Measurements from ENCODE around the gene CD300LG.
"Not testable (repeated sequence)": the region's sequence is repeated elsewhere in the genome, so short reads cannot be mapped to it uniquely, and the experiment has no call there.

The CD300LG gene, protein sequence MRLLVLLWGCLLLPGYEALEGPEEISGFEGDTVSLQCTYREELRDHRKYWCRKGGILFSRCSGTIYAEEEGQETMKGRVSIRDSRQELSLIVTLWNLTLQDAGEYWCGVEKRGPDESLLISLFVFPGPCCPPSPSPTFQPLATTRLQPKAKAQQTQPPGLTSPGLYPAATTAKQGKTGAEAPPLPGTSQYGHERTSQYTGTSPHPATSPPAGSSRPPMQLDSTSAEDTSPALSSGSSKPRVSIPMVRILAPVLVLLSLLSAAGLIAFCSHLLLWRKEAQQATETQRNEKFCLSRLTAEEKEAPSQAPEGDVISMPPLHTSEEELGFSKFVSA

DNA sequence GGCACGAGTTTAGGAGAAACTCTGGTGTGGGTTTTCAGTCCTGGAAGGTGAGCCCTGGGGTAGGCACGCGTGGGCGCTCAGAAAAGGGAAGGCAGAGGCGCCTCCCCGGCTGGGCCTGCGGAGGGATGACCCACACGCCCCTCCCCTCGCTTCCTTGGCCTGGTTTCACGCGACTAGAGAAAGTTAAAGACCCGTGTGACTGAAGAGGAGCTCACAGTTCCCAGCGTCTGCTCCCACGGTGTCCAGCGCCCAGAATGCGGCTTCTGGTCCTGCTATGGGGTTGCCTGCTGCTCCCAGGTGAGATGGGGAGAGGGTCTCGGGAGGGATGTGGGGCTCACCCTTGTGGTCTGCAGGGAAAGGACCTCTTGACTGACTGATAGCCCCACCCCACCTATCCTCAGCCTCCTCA is at the start of gene CD300LG:
Gene CD300LG, plus strand, starts transcription at position 214 of the 409 bp plus-strand sequence. Its CDS starts 41 bp downstream, at position 255.
- DNase-seq = no peak

DNA sequence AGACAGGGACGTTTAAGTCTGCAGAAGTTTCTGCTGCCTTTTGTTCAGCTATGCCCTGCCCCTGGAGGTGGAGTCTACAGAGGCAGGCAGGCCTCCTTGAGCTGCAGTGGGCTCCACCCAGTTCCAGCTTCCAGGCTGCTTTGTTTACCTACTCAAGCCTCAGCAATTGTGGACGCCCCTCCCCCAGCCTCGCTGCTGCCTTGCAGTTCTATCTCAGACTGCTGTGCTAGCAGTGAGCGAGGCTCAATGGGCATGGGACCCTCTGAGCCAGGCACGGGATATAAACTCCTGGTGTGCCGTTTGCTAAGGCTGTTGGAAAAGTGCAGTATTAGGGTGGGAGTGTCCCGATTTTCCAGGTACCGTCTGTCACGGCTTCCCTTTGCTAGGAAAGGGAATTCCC is 49.0 kb upstream of the CD300LG start:
- not testable (repeated sequence) for DNase-seq

DNA sequence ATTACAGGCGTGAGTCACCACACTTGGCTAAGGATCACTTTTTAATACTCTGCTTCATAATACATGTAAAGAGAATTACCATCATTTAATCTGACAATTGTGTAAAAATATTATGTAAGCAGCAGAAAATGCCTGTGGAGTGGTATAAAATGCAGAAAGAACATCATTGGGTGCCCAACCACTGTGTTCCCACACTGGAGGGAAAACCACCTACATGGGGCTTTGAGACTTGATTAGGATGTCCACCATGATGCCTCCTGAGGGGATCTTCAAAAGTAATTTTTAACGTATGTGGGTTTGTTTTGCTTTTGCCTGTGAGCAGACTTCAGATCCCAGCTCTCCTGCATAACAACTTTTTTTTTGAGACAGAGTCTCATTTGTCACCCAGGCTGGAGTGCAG is 47.9 kb upstream of the CD300LG start:
- no peak for DNase-seq

DNA sequence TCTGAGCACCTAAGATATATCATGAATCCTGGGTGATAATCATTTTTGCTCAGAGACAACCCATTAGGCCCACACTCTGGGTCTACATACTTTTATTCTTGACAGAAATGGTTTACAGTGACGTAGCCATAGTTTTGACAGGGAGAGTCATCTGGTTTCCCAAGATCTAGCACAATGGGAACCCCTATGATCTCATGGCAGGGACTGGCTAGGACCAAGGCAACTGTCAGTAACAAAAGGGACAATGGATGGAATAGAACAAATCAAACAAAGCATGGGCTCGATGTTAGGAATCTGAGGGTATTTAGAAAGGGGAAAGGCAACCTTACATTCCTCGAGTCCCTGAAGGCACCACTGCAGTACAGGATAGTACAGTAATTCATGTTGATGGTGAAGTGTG is 46.2 kb upstream of the CD300LG start:
- DNase-seq = no peak

DNA sequence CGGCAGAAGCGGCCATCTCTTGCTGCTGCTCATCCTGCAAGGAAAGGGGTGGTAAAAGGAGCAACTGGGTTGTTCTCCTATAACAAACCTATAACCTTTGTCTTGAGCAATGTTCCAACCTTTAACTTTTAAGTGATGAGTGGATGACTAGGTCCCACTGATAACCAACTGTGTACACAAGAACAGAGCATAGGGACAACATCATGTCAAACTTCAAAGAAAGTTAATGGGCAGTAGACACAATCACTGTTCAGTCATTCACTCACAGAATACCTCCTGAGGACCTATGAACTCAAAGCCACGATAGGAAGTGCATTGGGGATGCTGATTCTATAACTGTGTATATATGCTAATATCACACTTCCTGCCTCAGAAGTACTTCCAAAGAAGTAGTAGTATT is 45.1 kb upstream of the CD300LG start:
- DNase-seq = no peak

DNA sequence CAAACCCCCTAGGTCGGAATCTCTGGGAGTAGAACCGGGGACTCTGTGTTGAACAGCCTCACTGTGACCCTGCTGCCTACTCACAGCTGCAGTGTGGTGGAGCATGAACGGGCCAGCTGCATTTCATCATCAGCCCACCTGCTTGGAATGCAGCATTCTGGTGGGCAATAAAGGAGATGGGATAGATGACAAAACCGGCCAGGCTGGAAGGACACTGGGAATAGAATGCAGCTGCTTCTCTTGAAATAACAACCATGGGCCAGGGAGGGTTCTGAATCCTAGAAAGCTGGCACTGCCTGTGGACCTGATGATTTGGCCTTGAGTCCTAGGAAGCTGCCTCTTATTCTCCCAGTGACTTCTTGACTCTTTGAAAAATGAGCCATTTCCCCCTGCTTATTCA is 43.2 kb upstream of the CD300LG start:
- DNase-seq = no peak

DNA sequence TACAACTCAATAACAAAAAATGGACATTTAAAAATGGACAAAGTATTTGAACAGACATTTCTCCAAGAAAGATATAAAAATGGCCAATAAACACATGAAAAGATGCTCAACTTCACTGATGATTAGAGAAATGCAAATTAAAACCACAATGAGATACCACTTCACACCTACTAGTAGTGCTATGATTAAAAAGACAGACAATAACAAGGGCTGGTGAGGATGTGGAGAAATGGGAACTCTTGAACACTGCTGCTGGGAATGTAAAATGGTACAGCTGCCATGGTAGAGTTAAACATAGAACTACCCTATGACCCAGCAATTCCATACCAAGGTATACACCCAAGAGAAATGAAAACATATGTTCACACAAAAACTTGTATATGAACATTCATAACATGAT is 41.9 kb upstream of the CD300LG start:
- DNase-seq = no peak

DNA sequence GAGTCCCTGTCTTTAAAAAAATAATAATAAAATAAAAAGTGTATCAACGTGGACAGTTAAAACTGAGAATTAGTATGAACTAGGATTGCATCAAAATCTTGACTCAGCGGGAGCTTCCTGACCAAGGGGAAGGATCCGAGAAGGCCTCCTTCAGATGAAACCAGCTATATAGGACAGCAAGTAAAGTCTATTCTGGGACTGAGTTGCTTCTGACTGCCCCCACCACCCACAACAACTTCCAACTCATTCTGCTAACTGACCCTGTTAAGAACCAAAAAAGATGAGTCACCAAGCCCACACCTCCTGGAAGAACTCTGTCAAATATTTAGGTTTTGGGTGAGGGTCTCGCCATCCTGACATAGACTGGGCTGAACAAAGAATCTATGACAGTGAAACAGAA is 38.9 kb upstream of the CD300LG start:
- no peak for DNase-seq

DNA sequence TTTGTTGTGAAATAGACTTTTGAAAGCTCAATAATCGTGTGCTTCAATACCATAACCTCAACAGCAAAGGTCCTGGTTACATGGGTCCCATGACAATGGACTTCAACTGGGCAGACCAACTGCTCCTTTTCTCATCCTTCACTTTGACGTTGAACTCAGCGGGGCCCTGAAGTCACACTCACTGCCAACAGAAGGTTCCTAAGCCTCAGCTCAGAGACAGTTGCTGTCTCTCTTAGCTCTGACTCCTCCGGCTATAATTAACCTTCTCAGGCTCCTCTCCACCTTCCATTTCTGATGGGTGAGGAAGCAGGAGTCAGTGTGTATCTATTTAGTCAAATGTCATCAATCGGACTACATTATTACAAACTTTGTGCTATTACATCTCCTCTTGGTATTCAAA is 37.9 kb upstream of the CD300LG start:
- no peak for DNase-seq

DNA sequence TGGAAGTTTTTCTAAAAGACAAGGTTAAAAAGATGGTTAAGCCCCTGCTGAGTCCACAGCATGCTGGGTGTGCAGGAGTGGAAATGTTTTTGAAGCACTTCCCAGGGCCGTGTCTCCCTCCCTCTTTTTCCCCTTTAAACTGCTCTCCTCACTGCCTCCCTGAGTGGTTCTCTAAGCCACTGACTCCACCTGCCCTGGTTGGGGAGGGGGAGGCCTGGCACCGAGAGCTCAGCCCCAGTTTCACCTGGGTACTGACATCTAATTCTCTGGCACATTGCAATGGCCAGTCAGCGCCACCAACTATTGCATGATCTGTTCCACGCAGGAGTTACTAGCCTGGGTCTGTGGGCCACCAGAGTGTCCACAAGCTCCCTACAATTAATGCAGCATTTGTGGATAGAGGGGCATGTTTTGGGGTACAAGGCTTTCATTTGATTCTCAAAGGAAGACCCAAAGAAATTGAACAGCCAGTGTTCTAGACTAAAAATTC is 36.7 kb upstream of the CD300LG start:
- DNase-seq = no peak

DNA sequence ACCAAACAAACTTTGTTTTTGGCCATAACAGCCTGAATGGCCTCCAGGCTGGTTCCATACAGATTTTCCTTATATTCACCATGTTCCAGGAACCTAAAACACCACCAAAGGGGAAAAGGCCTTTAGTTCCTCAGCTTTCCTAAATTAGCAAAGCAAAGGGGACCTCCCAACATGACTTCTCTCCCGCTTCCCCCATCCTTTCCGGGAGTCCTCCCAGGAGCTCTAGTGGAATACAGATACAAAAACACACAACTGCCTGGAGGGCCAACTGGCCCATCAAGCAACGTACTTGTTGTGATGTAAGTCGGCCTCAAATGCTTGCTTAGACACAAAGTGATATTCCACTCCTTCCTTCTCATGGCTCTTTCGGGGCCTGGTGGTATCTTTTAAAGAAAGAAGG is 36.2 kb upstream of the CD300LG start:
- no peak for DNase-seq

DNA sequence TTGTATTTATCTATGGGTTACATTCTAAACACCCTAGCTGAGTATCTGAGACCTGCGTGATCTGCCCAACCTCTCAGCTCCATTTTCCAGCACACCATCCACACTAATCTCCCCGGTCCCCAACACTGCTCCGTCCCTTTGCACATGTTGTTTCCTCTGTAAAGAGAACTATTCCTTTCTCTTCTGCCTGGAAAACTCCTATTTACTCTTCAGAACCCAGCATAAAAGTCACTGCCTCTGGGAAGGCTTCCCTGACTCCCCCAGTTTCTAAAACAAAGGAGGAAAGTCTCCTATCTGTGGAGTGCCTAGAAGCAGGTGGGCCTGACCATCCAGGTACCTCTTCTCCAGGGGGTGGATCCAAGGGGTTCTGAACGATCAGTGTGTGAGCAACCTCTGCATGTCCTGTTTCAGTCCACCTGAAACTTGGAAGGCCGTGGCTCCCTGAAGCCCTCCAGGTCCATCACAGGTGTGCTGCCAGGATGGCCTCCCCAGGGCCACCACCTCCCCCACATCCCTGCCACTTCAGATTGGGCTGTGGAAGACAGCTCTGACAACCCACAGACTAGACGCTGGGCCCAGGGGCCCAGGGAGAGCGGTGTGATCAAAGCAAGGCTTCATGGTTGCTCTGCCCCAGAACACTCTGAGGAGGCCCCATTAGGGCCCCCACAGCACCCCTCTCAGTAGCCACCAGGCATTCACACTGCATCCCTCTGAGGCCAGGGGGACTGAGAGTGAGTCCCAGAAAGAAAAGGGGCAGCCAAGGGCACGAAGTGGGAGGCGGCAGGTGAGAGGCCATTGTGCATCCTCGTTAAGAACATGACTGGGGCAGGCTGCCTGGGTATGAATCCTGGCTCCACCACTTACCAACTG is 34.3 kb upstream of the CD300LG start:
- DNase-seq = no peak

DNA sequence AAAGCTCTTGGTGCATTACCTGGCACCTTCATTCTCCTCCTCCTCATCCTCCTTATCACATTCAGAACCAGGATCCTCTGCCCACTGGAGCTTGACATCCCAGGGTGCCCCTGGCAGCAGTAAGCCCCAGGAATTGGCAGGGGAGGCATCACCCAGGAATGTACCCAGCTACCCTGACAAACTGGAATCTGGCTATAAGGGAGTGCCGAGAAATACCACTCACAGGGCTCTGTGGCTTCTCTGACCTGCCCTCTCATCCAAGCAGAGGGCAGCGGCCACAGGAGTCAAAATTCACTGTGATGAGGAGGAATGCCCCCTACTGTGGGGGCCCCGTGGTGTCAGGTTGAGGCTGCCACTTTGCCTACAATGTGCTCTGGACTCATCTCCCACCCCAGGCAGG is 33.6 kb upstream of the CD300LG start:
- DNase-seq = no peak

DNA sequence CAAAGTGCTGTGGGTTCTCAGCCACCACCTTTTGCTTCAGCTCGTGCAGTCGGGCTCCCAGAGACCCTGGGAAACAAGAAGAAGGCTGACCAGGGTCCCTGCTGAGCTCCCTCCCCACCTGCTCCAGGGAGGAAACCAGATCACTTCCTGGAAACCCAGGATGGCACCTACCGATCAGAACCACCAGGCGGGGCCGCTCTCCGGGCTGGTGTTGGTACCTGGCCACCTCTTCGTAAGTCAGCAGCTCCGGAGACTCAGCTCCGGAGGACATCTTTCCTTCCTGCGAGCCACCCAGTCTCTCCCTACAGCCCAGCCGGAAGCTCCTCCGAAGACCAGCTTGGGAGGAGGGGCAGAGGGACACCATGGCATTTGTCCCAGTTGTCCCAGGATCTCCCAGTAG is 33.0 kb upstream of the CD300LG start:
- peak; percentile 6 for DNase-seq

DNA sequence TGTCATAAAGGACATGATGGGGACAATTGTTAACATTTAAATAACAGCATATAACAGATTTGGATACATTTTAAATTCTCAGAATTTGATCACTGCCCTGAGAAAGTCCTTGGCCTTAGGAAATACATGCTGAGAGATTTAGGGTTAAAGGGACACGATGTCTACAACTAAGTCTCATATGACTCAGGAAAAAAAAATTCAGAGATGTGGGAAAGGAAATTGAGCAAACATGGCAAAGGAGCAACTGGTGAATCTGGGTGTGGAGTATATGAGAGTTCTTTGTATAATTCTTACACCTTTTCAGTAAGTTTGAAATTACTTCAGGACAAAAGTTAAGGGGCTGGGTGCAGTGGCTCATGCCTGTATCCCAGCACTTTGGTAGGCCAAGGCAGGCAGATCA is 32.3 kb upstream of the CD300LG start:
- DNase-seq = no peak

DNA sequence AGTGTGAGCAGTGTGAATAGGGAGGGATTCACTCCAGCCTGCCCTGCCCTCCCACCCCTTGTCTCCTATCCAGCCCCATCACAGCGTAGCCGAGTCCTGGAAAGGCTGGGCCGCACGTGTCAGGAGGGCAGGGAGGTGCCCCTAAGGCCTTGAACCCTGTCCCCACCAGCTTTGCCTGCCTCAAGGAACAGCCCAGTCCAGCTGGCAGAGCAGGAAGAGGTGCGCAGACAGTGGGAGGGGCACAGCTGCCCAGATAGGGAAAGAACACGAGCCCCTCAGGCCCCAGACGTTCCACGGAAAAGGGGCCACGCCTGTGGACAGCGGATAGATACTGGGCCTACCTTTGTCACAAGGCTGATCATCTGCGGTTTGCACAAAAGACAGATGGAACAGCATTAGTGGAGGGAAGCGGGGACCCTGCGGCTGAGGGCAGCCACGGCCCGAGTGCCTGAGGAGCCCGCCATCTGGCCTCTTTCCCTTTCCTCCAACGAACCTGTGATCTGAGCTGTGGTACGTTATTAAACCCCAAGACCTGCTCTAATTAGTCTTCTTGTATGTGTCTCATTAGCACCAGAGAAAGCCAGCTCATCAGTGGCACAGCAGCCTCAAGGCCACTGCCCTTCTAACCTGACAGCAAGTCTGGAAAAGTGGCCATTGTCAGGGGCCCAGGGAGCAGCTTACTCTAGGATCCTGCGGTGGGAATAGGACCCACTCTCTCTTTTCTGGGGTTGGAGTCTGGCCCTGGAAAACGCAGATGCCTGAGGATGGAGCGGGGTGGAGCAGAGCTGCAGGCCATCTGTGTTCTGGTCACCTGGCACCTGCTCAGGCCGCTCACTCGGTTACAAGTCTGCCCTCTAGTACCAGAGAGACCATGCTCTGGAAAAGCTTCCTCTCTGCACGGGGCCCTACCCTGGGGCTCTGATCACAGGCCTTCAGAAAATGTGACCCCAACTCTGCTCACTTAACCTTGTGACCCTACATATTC is 30.3 kb upstream of the CD300LG start:
- peak; percentile 17 for DNase-seq

DNA sequence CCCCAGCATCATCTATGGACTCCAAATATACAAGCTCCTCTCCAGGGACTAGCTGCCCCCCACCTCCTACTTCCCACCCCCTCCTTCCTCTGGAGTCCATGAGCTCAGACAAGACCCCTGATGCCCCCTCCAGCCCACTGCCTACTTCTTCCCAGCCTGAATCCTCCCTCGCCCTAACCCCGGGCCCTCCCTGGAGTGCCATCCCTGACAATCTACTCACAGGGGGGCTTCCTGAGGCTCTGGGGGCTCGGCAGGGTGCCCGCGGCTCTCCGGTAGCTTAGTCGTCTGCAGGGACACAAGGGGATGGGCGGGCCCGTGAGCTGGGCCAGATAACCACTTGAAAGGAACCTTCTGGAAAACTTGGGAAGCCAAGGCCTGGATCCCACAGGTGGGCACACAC is 29.1 kb upstream of the CD300LG start:
- peak; percentile 6 for DNase-seq

DNA sequence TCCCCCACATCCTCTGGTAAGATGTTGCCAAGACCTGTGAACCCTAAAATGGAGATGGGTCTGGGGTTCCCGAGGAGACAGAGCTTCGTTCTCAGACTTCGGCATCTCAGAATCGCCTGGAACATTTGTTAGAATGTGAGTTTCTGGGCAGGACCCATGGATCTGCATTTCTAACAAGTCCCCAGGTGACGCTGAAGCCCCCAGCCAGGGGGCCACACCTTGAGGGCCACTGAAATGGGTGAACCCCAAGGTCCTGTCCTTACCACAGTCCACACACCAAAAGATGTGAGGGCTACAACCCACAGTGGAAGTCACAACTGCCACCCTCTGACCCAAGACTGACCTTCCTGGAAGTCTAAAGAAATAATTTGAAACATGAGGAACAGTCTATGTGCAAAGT is 28.0 kb upstream of the CD300LG start:
- DNase-seq = peak; percentile 5

DNA sequence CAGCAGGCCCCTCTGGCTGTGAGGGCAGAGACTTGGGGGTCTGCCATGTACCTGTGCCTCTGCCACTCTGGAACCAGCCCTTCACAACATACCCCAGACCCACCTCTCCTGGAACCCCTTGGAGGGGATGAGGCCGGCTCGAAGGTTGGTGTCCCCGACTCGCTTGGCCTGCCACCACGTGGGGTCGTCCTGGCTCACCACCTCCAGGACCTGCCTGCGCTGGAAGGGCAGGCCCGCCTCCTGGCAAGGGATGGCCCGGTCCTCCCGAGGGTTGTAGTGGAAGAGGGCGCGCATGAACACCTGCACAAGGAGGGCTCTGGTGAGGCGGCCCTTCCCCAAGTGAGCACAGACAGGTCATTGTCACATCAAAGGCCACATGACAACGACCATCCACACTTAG is 26.2 kb upstream of the CD300LG start:
- no peak for DNase-seq

DNA sequence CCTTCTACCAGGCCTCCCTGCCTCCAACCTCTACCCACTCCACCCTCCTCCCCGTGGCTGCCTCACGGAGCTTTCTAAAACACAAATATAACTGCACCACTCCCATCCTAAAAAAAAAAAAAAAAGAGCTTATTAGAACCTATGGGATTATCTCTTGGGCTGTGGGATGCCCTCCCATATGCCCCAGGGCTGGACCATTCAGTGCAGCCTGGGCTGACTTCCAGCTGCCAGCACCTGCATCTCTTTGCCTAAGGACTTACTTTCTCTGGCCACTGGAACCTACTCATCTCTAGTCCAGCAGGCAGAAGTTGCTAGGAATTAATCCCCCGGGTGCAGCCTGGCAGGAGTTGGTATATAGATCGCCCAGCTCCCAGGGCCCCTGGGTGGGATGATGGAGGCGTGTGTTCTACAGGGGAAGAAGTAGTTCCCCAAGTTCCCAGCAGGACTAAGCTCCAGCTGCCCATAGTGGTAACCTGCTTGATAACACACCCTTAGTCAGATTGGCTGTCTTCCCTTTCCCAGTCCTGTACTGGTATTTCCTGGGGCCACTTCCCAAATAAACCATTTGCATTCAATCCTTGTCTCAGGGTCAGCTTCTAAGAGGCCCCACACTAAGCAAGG is 24.3 kb upstream of the CD300LG start:
- no peak for DNase-seq

DNA sequence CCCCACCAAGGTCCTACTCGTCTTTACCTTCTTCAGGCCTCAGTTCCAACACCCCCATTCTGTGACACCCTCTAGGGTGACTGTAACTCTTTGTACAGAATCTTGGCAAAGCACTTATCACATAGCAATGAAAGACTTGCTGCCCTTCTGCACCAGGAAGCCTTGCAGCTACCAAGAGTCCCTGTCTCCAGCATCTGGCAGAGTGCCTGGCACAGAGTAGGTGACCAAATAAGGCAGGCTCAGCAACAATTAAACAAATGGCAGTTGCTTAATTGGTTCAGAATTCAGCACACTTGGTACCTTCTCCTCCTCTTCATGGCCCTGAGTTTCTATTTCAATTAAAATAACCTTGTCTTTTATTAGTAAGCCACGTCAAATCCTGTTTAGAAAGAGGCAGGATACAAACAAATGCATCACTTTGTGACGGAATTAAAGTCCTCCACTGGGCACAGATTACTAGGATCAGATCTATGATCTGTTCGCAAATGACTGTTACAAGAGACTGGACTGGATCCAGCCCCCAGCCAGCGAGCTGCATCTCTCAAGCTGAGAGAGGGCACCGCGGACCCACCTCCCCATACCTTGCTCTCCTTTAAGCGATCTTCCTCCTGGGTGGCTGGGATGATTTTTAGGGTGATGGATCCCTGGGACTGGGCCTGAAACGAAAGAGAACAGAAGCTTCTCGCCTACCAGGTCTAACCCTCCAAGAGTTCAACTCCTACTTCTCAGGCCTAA is 23.5 kb upstream of the CD300LG start:
- no peak for DNase-seq

DNA sequence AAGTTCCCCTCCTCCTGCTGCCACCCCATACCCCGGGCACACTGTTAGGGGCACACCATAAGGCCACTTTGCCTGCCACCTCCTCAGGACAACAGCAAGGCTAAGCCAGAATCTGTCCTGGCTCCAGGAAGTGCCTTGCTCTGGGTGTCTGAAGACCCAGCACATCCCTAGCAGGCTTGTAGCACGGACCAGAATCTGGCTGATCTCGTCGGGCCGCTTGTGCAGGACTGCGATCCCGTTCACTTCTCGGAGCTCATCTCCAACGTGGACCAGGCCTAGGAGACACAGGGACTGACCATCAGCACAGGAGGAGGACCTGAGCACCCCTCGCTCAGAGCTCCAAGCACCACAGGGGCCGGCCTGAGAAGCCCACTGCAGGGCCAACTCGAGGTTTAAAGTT is 21.4 kb upstream of the CD300LG start:
- no peak for DNase-seq

Measured in activated CD4-positive, CD25-positive, alpha-beta regulatory T cell treated with anti-CD3 and anti-CD28 coated beads, Interleukin-2, amount 50 U/mL, for 72 hours (primary cell).